Loucy (cell line): ENCODE data around the gene COG4.

Experiments
- CTCF ChIP-seq: fragments of 200-600 bp; sonication (generic); conservative IDR thresholded peaks from 2 replicates; pipeline ENCODE4 v1.5.1; 2014; ENCODE audit warnings: mild to moderate bottlenecking, antibody characterized with exemption, low read length
- EZH2phosphoT487 ChIP-seq: fragments of 200-600 bp; IDR thresholded peaks from 2 replicates; pipeline ENCODE4 v1.6.1; 2018; ENCODE audit warnings: antibody characterized with exemption, mild to moderate bottlenecking, moderate library complexity, borderline replicate concordance

GRCh38 chr16:70526403-70526802 is 3.0 kb upstream of the COG4 start:
- TF ChIP-seq CTCF (no peak), EZH2phosphoT487 (no peak)
